ENCODE results near the gene TPM4.

Gene TPM4

GRCh38 chr19:16042533-16043085 lies 33.7 kb upstream of the TPM4 start:
- no peak for DNase-seq

- DNase-seq: no peak
These were observed 33.0 kb upstream of the TPM4 start for GRCh38 chr19:16043156-16043757.

GRCh38 chr19:16044746-16045145 lies 31.5 kb upstream of the TPM4 start:
- no peak for DNase-seq

- DNase-seq: no peak
These were observed 31.1 kb upstream of the TPM4 start for GRCh38 chr19:16045171-16045570.

- no peak for DNase-seq
These were observed 30.4 kb upstream of the TPM4 start for GRCh38 chr19:16045893-16046292.

GRCh38 chr19:16048583-16048982 lies 27.7 kb upstream of the TPM4 start:
- DNase-seq: no peak

- DNase-seq: peak; percentile 9
These were observed 24.9 kb upstream of the TPM4 start for GRCh38 chr19:16051254-16052025.

- DNase-seq: no peak
These were observed 23.9 kb upstream of the TPM4 start for GRCh38 chr19:16052353-16052752.

GRCh38 chr19:16057062-16057461 lies 19.2 kb upstream of the TPM4 start:
- DNase-seq: no peak

- no peak for DNase-seq
These were observed 16.0 kb upstream of the TPM4 start for GRCh38 chr19:16060294-16060693.

- DNase-seq: no peak
These were observed 14.4 kb upstream of the TPM4 start for GRCh38 chr19:16061943-16062342.

GRCh38 chr19:16062789-16063188 lies 13.5 kb upstream of the TPM4 start:
- peak; percentile 52 for DNase-seq

- DNase-seq: no peak
These were observed 11.9 kb upstream of the TPM4 start for GRCh38 chr19:16064209-16064889.

- DNase-seq: no peak
These were observed 9.6 kb upstream of the TPM4 start for GRCh38 chr19:16066611-16067104.

GRCh38 chr19:16067205-16067938 lies 8.9 kb upstream of the TPM4 start:
- no peak for DNase-seq

- DNase-seq: no peak
These were observed 7.5 kb upstream of the TPM4 start for GRCh38 chr19:16068696-16069259.

- no peak for DNase-seq
These were observed 6.4 kb upstream of the TPM4 start for GRCh38 chr19:16069813-16070365.

GRCh38 chr19:16070366-16070990 lies 5.8 kb upstream of the TPM4 start:
- peak; percentile 90 for DNase-seq

- no peak for DNase-seq
These were observed 5.1 kb upstream of the TPM4 start for GRCh38 chr19:16071072-16071691.

- DNase-seq: no peak
These were observed 2.8 kb upstream of the TPM4 start for GRCh38 chr19:16073481-16073880.

- DNase-seq: no peak
These were observed 2.3 kb upstream of the TPM4 start for GRCh38 chr19:16073988-16074387.
